HG02571 (cell line): ENCODE measurements around the gene TMEM271.

ENCODE experiments used
- ATAC-seq: cut with Tn5 transposase; IDR thresholded peaks from one replicate; pipeline ENCODE4 v1.9.1; 2021; ENCODE audit warnings: mild to moderate bottlenecking, moderate library complexity; ENCODE audit not compliant: unreplicated experiment

Gene TMEM271

GRCh38 chr4:581753-582361, 5.8 kb upstream of the TMEM271 start:
- ATAC-seq: no peak

DNA sequence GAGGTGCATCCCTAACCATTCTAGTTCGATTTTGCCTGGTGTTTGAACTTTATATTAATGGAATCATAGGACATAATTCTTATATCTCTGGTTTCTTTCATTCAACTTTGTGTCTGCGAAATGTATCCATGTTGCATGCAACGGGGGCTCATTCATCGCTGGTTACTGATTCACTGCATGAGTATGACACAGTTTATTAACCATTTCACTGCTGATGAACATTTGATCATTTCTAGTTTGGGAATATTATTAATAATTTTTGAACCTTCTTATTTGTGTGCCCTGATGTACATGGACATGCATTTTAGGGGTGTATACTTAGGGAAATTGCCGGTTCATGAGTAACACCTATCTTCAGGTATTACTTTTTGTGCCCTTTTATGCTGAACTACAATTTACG, 5.1 kb upstream of the TMEM271 start:
- ATAC-seq: no peak

GRCh38 chr4:579543-580175, 3.6 kb upstream of the TMEM271 start:
- no peak for ATAC-seq

DNA sequence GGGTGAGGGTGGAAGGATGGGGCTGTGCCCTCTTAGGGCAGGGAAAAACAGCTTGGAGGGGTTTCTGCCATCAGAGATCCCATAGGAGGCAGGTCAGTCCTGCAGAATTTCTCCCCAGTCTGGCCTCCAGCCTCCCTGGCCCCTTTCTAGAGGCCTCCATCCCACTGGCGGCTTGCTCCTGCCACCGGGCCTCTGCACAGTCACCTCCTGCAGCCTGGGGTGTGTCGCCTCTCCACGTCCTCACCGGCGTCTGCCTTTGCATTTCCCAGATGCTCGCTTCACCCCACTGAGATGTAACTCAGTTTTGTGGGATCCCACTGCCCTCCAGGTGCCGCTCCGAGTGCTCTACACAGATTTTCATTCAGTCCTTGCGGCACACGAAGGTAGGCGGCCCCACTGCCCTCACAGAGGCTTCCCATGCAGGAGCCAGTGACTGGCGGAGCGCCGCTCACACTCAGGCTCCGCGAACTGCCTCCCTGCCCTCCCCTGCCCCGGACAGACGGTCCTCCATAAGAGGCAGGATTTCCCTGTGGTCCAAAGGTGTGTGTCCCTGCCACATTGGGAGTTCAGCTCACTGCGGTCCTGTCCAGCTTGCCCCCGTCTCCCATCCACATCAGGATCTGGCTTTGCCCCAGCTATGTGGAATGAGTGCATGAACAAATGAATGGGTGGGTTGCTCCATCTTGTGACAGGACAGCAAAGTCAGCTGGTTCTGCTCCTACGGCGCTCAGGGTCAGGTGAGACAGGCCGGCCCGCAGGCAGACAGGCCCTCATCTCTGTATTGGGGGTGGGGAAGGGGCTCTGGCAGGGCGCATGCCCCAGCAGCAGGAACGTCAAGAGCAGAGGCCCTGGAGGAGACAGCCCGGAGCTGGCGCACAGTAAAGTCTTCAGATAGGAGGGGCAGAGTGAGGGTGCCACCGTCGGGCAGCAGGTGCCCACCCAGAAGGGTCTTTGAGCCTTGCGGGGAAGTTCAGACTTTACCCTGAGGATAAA, 2.7 kb upstream of the TMEM271 start:
- no peak for ATAC-seq

DNA sequence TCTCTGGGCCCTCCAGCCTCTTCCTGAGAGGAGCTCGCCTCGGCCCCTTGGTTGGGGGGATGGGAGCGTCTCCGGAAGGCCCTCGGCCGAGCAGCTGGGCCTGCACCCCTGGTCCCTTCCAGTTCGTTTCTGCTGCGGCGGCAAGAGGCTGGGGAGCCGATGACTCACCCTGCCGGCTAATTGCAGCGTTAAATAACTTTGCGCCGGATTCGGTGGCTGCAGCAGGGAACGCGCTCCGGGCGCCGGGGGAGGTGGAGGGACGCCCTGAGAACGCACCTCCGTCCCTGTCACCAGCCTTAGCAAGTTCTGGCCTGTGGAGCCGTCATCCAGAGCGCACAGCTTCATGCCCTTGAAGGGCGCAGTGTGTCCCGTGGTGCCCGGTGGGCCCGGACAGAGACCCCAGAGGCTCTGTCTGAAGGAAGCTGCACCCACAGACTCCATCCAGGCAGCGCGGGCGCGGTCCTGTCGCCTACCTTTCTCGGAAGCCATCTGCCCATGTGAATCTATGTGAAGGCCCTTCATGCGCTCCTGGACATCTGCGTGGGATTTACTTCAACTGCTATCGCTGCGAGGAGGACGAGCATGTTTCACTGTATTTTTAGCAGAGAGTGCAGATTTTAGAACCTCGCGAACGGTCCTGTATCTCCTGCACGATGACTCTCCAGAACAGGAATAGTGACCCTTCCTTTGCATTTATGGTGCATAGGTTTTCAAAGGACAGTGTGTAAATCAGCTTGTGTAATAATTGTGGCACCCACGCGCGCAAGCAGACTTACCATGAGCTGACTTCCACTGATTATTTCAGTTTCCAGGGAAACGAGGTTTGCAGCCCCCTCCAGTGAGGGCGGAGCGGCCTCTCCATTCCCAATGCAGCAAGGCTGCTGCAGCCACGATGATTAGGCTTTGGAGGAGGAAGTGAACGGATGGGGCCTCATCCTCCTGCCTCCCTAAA, 1.7 kb upstream of the TMEM271 start:
- ATAC-seq: no peak

- ATAC-seq: no peak
Measured at GRCh38 chr4:576991-577498, 950 bp upstream of the TMEM271 start.

- ATAC-seq: no peak
Measured at GRCh38 chr4:575281-576141, 584 bp downstream of the TMEM271 start.

DNA sequence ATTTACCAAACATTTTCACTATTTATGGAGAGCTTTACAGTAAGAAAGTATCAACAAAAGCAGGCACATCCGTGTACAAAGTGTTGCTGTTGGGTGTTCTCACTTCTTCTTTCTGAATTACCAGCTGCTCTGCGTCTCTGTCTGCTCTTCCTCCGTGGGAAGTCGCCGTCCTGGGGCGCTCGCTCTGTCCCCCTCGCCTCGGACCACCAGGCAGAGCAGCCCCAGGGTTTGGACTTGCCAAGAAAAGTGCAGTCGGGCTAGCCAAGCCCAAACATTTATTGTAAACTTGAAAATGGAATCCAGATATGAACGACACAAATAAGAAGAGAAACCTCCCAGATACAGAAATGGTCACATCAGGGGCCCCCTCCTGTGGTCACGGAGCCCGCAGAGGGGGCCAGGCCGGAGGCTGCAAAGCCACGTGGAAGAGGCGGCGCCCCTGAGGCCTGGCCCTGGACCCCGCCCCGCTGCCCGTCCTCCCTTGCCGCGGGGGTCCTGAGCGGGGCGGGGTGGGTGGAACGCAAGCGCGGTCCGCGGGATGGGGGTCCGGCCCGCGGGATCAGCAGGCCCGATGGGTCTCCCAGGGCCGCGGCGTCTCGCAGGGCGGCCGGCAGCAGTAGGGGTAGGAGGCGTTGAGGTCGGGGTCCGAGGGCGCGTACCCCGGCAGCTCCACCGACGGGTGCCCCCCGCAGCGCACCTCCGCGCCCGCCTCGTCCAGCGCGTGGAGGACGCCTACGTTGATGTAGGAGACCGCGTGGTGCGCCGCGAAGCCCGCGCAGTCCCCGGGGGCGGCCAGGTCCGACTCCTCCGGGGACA, 1.5 kb downstream of the TMEM271 start:
- no peak for ATAC-seq

GRCh38 chr4:573122-573892, 2.8 kb downstream of the TMEM271 start:
- no peak for ATAC-seq

- no peak for ATAC-seq
Measured at GRCh38 chr4:572594-572993, 3.5 kb downstream of the TMEM271 start.

- no peak for ATAC-seq
Measured at GRCh38 chr4:571838-572572, 4.1 kb downstream of the TMEM271 start.

GRCh38 chr4:570754-571153, 5.3 kb downstream of the TMEM271 start:
- ATAC-seq: no peak

GRCh38 chr4:569958-570667, 6.0 kb downstream of the TMEM271 start:
- ATAC-seq: no peak

- no peak for ATAC-seq
Measured at GRCh38 chr4:568962-569361, 7.1 kb downstream of the TMEM271 start.

- no peak for ATAC-seq
Measured at GRCh38 chr4:568351-568652, 7.8 kb downstream of the TMEM271 start.

DNA sequence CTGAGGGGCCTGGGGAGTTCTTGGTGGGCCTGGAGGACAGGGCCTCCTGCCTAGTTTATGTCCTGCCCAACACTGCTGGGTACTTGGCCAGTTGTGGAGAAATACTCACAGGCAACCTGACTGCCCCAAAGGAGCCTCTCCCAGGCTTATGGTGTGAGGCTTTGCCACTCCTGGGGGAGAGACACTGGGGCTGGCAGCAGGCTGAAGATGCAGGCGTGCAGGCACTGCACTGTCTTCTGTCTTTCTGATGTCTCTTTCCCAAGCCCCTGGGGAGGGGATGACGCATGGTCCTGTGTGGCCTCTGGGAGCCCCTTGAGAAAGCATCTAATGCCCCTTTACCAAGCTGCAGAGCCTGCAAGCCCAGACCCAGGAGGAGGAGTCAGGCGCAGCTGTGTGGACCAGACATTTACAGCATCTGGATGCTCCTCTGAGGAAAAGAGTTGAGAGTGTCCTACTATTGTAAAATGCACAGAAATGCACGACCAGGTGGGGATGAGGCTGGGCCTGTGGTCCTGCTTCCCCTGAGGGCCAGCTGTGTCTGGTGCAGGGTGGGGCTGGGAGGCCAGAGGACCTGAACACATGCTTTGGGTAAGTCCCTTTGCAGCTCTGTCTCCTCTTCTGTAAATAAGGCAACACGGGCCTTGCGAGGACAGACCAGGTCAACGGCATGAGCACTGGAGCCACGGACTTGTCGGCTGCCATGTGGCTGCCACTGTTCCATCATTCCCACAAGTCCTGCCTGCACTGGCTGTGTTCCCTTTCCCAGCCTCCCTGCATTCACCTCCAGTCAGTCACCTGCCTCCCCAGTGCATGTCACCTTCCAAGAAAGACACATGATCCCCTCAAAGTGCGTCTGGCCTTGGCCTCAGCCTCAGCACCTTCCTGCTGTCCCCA, 8.4 kb downstream of the TMEM271 start:
- no peak for ATAC-seq
